Stomach (tissue), 9 donors: Measurements from ENCODE around the gene PPM1L. TPM values are rescaled to one million over a fixed set of nuclear protein-coding genes. Genes with fewer than 3 reads are reported as not detected.
"Not testable (repeated sequence)": the region's sequence is repeated elsewhere in the genome, so short reads cannot be mapped to it uniquely, and the experiment has no call there.

Source experiments
- DNase-seq, 2 donors: peaks; one replicate each; pipeline versions ENCODE4 v3.0.0 to v3.0.0-alpha.2; 2013 to 2019
- H3K27ac ChIP-seq, 5 donors: fragments of 200-600 bp in 4 of 5; sonication (generic) in 4 of 5; one replicate each; pipeline ENCODE4 v1.5.1; 2013 to 2019; ENCODE audit warnings: mild to moderate bottlenecking in 1 of 5, moderate library complexity in 1 of 5
- H3K27me3 ChIP-seq, 3 donors: fragments of 200-600 bp; sonication (generic); one replicate each; pipeline ENCODE4 v1.5.1; 2017 to 2019; ENCODE audit warnings: mixed run types in 1 of 3
- H3K36me3 ChIP-seq, 4 donors: fragments of 200-600 bp; sonication (generic); 1 replicate in 3 of 4; 2 replicates in 1 of 4; pipeline ENCODE4 v1.5.1; 2016 to 2019
- H3K4me1 ChIP-seq, 4 donors: fragments of 200-600 bp; sonication (generic); one replicate each; pipeline ENCODE4 v1.5.1; 2016 to 2019
- H3K4me3 ChIP-seq, 4 donors: fragments of 200-600 bp; sonication (generic) in 3 of 4; one replicate each; pipeline ENCODE4 v1.5.1; 2016 to 2019; ENCODE audit warnings: mild to moderate bottlenecking in 1 of 4
- H3K9me3 ChIP-seq, 4 donors: fragments of 200-600 bp; sonication (generic); one replicate each; pipeline ENCODE4 v1.5.1; 2016 to 2019
- EP300 ChIP-seq: sonication (generic); formaldehyde crosslinking; IDR thresholded peaks from one replicate; pipeline ENCODE4 v1.6.1; 2017; ENCODE audit warnings: antibody characterized with exemption
- POLR2A ChIP-seq, 4 donors: fragments of 450-650 bp; IDR thresholded peaks; one replicate each; pipeline ENCODE4 v1.6.1; 2016; ENCODE audit warnings: antibody characterized with exemption in 4 of 4, control low read depth in 2 of 4, mild to moderate bottlenecking in 1 of 4, moderate library complexity in 1 of 4
- POLR2AphosphoS5 ChIP-seq, 3 donors: sonication (generic); formaldehyde crosslinking; IDR thresholded peaks; one replicate each; pipeline ENCODE4 v1.6.1; 2016; ENCODE audit warnings: antibody characterized with exemption in 3 of 3
- WGBS, 5 donors: extraction: QIAGEN DNeasy Blood & Tissue Kit in 3 of 5; methylation state at CpG; one replicate each; pipeline versions ENCODE4 v1.1.5 to v1.1.7; 2013 to 2018; 5-methylcytosine and 5-hydroxymethylcytosine counted together
- intact Hi-C: fragments of 100-400 bp; cut with DNase I; formaldehyde crosslinking; loops from one replicate; pipeline ENCODE4 v1.15.1; 2023; ENCODE audit warnings: low total_unique reads
- polyA plus RNA-seq, 3 donors: library from polyadenylated mRNA; stranded (reverse); fragments of 200-250 nt; gene quantifications; one replicate each; pipeline ENCODE4 v1.2.3, GENCODE V29; 2013
- total RNA-seq, 5 donors: library from RNA; depleted of rRNA; stranded (reverse); fragments of >200 nt; gene quantifications; one replicate each; pipeline versions ENCODE4 v1.1.0 to v1.2.3, GENCODE V29; 2014 to 2016
- TF ChIP-seq, protein P1 (sequence below), 7 experiments: fragments of 450-650 bp in 4 of 7; fragments of 200-600 bp in 3 of 7; sonication (generic) in 3 of 7; IDR thresholded peaks; one replicate each; pipeline ENCODE4 v1.5.1; 2016 to 2019; ENCODE audit warnings: antibody characterized with exemption in 7 of 7, control low read depth in 2 of 7, mild to moderate bottlenecking in 1 of 7
- donor health status: healthy with polysubstance abuse.
- donor health status: Bipolar disorder and iron deficiency.
- donor health status: healthy.

The PPM1L gene
- total and polyA plus RNA-seq, 8 donors, result 0.61 to 45.1 (median 15.2) TPM

DNA sequence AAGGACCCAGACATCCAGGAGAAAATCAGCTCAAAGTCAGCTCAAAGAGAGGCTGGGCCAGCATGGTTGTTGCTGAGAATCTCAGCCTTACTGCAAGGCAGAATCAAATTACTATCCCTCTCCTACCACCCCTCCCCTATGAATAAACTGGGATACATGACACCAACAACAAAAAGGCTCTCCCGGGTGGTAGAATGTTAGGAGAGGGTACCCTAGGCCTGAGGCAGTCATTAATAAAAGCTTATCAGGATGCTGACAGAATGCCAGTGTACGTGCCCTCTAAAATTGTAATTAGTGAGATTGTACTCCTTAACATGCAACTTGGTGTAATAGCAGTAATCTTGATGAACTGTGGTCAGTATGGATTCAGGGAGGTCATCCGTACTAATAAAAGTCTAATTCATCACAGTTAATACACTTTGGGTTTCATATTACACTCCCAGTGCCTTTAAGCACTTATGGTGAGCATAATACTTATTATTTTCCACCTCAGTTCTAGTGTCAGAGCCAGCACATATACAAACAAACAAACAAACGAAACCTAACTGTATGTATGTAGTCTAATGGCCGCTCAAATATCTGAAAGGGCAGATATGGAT, 272.6 kb downstream of the PPM1L start:
- no peaks in the 10 kb centered on the region for H3K36me3 ChIP-seq
- H3K9me3 ChIP-seq, result peaks cover 0 to 9% (median 2%) of the 10 kb centered on the region in 4 donors
- TF ChIP-seq EP300, result no peak
- no peak for TF ChIP-seq POLR2AphosphoS5 (IDR thresholded peaks at IDR 0.05)
- intact Hi-C loops, result no loop called here
- H3K4me3 ChIP-seq, result no peak overlapping the region
- 79 to 85% (median 80%) methylated on average over 5 of the region's 5 CpGs for WGBS, 5 donors
- H3K27me3 ChIP-seq, result no peaks in the 10 kb centered on the region
- H3K27ac ChIP-seq, result no peak overlapping the region
- no peaks in the 10 kb centered on the region for H3K4me1 ChIP-seq
- no peak for DNase-seq

DNA sequence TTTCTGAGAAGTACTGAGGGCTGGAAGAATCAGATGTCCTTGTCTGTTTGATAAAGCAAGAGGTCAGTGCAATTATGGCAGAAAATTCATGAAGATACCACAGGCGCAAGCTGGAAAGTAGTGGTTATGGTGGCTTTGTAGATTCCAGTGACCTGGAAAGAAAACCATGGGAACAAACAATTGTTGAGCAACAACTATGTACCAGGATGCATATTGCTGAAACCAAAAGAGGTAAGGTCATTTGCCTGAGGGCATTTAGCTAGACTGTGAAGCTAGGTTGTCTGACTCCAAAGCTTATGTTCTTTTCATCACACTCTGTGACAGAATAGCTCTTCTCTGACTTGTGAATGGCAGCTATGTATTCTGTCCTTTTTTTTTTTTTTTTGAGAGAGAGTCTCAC, 275.1 kb downstream of the PPM1L start:
- no peak for DNase-seq
- Histone ChIP-seq H3K4me3 (no peak overlapping the region), H3K27me3 (no peaks in the 10 kb centered on the region), H3K27ac (no peak overlapping the region), H3K36me3 (no peaks in the 10 kb centered on the region), H3K4me1 (no peaks in the 10 kb centered on the region), H3K9me3 (peaks cover 0 to 4% (median 0%) of the 10 kb centered on the region in 4 donors)
- intact Hi-C loops, result no loop called here
- WGBS, 5 donors, result 86 to 97% (median 95%) methylated on average over 1 of the region's 1 CpG
- TF ChIP-seq POLR2A (IDR thresholded peaks at IDR 0.05) (no peak), POLR2AphosphoS5 (IDR thresholded peaks at IDR 0.05) (no peak), EP300 (no peak)
- TF ChIP-seq, protein P1, sequence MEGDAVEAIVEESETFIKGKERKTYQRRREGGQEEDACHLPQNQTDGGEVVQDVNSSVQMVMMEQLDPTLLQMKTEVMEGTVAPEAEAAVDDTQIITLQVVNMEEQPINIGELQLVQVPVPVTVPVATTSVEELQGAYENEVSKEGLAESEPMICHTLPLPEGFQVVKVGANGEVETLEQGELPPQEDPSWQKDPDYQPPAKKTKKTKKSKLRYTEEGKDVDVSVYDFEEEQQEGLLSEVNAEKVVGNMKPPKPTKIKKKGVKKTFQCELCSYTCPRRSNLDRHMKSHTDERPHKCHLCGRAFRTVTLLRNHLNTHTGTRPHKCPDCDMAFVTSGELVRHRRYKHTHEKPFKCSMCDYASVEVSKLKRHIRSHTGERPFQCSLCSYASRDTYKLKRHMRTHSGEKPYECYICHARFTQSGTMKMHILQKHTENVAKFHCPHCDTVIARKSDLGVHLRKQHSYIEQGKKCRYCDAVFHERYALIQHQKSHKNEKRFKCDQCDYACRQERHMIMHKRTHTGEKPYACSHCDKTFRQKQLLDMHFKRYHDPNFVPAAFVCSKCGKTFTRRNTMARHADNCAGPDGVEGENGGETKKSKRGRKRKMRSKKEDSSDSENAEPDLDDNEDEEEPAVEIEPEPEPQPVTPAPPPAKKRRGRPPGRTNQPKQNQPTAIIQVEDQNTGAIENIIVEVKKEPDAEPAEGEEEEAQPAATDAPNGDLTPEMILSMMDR (IDR thresholded peaks at IDR 0.05), result no peak

DNA sequence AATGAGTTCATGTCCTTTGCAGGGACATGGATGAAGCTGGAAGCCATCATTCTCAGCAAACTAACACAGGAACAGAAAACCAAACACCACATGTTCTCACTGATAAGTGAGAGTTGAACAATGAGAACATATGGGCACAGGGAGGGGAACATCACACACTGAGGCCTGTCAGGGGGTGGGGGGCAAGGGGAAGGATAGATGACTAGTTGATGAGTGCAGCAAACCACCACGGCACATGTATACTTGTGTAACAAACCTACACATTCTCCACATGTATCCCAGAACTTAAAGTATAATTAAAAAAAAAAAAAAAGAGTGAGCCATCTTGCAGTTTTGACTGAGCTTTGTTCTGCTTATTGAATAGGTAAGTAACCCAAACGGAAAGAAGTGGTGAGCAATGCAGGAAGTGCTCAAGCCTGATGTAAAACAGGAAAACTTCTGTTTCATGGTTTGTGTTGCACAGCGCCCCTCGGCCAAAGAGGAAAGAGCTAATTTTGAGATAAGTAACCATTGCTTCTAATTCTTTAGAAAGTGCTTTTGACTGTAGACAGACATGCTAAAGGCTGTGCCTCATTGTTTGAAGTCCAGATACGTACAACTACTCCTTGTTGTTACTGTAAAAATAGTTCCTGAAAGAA, 279.0 kb downstream of the PPM1L start:
- 57 to 75% (median 73%) methylated on average over 5 of the region's 5 CpGs for WGBS, 5 donors
- H3K27ac ChIP-seq, result peak overlapping the region in 1 of 5 donors; percentile 17
- intact Hi-C loops, DNase-seq, H3K4me3 ChIP-seq, H3K36me3 ChIP-seq, H3K27me3 ChIP-seq, H3K9me3 ChIP-seq, H3K4me1 ChIP-seq: not testable (repeated sequence)

DNA sequence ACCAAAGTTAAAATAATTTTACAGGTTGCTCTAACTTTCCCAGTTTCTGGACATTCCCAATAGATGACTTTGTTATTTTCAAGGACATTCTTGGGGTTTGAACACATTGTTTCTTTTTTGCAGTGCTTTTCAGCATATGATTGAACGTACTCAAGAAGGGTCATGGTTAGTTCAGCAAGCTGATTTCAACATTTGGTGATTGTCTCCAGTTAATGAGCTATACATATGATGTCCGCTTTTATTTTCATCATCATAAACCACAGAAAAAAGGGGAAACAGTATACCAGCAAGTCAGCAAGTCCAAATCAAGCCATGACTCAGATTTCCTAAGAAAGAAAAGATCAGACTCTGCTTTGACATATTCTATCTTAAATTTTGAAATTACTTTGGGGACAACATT, 279.7 kb downstream of the PPM1L start:
- intact Hi-C loops, result no loop called here
- H3K36me3 ChIP-seq, result no peaks in the 10 kb centered on the region
- no peak overlapping the region for H3K4me3 ChIP-seq
- WGBS, 5 donors, result 68 to 82% (median 75%) methylated on average over 2 of the region's 2 CpGs
- H3K27me3 ChIP-seq, result no peaks in the 10 kb centered on the region
- no peak for TF ChIP-seq POLR2A (IDR thresholded peaks at IDR 0.05)
- TF ChIP-seq POLR2AphosphoS5 (IDR thresholded peaks at IDR 0.05), result no peak
- TF ChIP-seq, protein P1 (IDR thresholded peaks at IDR 0.05), result no peak
- no peak for TF ChIP-seq EP300
- no peaks in the 10 kb centered on the region for H3K4me1 ChIP-seq
- peaks cover 0 to 4% (median 0%) of the 10 kb centered on the region in 4 donors for H3K9me3 ChIP-seq
- H3K27ac ChIP-seq, result peak overlapping the region in 1 of 5 donors; percentile 17
- DNase-seq, result no peak

DNA sequence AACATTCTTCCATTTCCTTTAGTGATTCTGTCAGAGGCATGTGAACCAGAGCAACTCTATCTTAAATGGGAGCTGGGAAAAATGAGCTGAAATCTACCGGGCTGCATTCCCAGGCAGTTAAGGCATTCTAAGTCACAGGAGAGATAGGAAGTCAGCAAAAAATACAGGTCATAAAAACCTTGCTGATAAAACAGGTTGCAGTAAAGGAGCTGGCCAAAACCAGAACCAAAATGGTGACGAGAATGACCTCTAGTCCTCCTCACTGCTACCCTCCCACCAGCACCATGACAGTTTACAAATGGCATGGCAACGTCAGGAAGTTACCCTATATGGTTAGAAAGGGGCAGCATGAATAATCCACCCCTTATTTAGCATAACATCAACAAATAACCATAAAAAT, 282.7 kb downstream of the PPM1L start:
- TF ChIP-seq POLR2A (IDR thresholded peaks at IDR 0.05), result no peak
- TF ChIP-seq, protein P1 (IDR thresholded peaks at IDR 0.05), result no peak
- no peak for TF ChIP-seq EP300
- TF ChIP-seq POLR2AphosphoS5 (IDR thresholded peaks at IDR 0.05), result no peak
- DNase-seq, result peak in 1 of 2 donors; percentile 31
- Histone ChIP-seq H3K27me3 (no peaks in the 10 kb centered on the region), H3K9me3 (no peaks in the 10 kb centered on the region), H3K4me1 (peaks cover 0 to 6% (median 0%) of the 10 kb centered on the region in 4 donors), H3K27ac (peak overlapping the region in 1 of 5 donors; percentile 2), H3K4me3 (no peak overlapping the region), H3K36me3 (no peaks in the 10 kb centered on the region)
- intact Hi-C loops, result no loop called here
- WGBS, 5 donors, result 65 to 76% (median 69%) methylated on average over 3 of the region's 3 CpGs
